GM23338 (cell line): ENCODE results near the gene CAMTA1.

Source experiments
- CREB1 ChIP-seq: fragments of 250-450 bp; sonication (Bioruptor Pico); IDR thresholded peaks from 2 replicates; pipeline ENCODE4 v1.5.0; 2020; ENCODE audit warnings: low read depth, mild to moderate bottlenecking, moderate library complexity
- EZH2 ChIP-seq: fragments of 200-600 bp; sonication (generic); IDR thresholded peaks from one replicate; pipeline ENCODE4 v1.8.0; 2017; ENCODE audit warnings: antibody characterized with exemption, mild to moderate bottlenecking, low read depth; ENCODE audit not compliant: unreplicated experiment
- EZH2phosphoT487 ChIP-seq: fragments of 200-600 bp; sonication (generic); IDR thresholded peaks from one replicate; pipeline ENCODE4 v1.8.1; 2018; ENCODE audit warnings: antibody characterized with exemption; ENCODE audit not compliant: unreplicated experiment
- POLR2AphosphoS5 ChIP-seq: IDR thresholded peaks from 2 replicates; pipeline ENCODE4 v1.6.1; 2016; ENCODE audit warnings: antibody characterized with exemption, low read depth
- ZNF114 ChIP-seq: fragments of 250-450 bp; sonication (Bioruptor Pico); IDR thresholded peaks from 2 replicates; pipeline ENCODE4 v1.5.0; 2020; ENCODE audit warnings: mild to moderate bottlenecking, moderate library complexity
- TF ChIP-seq, protein P1 (sequence below), 2 experiments: fragments of 200-600 bp in 1 of 2; sonication (generic) in 1 of 2; conservative IDR thresholded peaks; 2 replicates each; pipeline versions ENCODE4 v1.5.1 to v1.6.1; 2016 to 2017; ENCODE audit warnings: antibody characterized with exemption in 2 of 2, low read depth in 2 of 2, mild to moderate bottlenecking in 2 of 2, moderate library complexity in 1 of 2

DNA sequence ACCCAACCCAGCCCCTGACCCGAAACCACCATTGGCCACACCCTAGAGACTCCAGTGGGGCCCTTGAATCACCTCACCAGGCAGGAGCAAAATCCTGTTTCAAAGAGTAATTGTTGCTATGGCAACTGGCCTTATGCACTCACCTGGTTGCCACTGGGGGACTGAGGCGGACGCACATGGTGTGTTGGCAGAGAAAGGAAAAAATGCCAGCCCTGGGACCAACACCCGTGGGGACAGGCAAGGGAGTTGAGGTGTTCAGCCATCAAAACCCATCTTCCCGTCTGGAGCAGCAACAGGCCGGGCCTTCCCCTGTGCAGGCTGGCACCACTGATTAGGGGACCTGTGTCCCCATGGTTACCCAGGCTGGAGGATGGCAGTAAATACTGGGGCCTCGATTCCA is 590.1 kb downstream of the CAMTA1 start:
- TF ChIP-seq, protein P1, sequence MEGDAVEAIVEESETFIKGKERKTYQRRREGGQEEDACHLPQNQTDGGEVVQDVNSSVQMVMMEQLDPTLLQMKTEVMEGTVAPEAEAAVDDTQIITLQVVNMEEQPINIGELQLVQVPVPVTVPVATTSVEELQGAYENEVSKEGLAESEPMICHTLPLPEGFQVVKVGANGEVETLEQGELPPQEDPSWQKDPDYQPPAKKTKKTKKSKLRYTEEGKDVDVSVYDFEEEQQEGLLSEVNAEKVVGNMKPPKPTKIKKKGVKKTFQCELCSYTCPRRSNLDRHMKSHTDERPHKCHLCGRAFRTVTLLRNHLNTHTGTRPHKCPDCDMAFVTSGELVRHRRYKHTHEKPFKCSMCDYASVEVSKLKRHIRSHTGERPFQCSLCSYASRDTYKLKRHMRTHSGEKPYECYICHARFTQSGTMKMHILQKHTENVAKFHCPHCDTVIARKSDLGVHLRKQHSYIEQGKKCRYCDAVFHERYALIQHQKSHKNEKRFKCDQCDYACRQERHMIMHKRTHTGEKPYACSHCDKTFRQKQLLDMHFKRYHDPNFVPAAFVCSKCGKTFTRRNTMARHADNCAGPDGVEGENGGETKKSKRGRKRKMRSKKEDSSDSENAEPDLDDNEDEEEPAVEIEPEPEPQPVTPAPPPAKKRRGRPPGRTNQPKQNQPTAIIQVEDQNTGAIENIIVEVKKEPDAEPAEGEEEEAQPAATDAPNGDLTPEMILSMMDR (conservative IDR thresholded peaks at IDR 0.05; ENCODE audit: low read depth in 2 of 2): no peak
- TF ChIP-seq POLR2AphosphoS5 (no peak), CREB1 (no peak), ZNF114 (CRISPR knock-in tag) (no peak), EZH2 (no peak), EZH2phosphoT487 (no peak)
